Measurements from ENCODE around the gene DOK6.

DOK6 gene

GRCh38 chr18:69697069-69697468 is 296.4 kb downstream of the DOK6 start:
- DNase-seq: no peak

- DNase-seq: no peak
These were observed 297.0 kb downstream of the DOK6 start for GRCh38 chr18:69697689-69698088.

GRCh38 chr18:69701305-69701704 is 300.6 kb downstream of the DOK6 start:
- DNase-seq: no peak

GRCh38 chr18:69703461-69703860 is 302.8 kb downstream of the DOK6 start:
- DNase-seq: no peak

GRCh38 chr18:69705987-69706386 is 305.3 kb downstream of the DOK6 start:
- no peak for DNase-seq

GRCh38 chr18:69708844-69709243 is 308.2 kb downstream of the DOK6 start:
- no peak for DNase-seq

- no peak for DNase-seq
These were observed 314.6 kb downstream of the DOK6 start for GRCh38 chr18:69715191-69715795.

- no peak for DNase-seq
These were observed 316.9 kb downstream of the DOK6 start for GRCh38 chr18:69717586-69717985.

GRCh38 chr18:69718912-69719547 is 318.3 kb downstream of the DOK6 start:
- DNase-seq: no peak

- no peak for DNase-seq
These were observed 319.7 kb downstream of the DOK6 start for GRCh38 chr18:69720422-69720821.

GRCh38 chr18:69723434-69723833 is 322.7 kb downstream of the DOK6 start:
- DNase-seq: no peak

- DNase-seq: no peak
These were observed 324.3 kb downstream of the DOK6 start for GRCh38 chr18:69725009-69725408.

- DNase-seq: no peak
These were observed 325.3 kb downstream of the DOK6 start for GRCh38 chr18:69725855-69726508.

GRCh38 chr18:69727912-69728572 is 327.4 kb downstream of the DOK6 start:
- DNase-seq: no peak

GRCh38 chr18:69730664-69731063 is 330.0 kb downstream of the DOK6 start:
- no peak for DNase-seq

GRCh38 chr18:69734536-69734935 is 333.8 kb downstream of the DOK6 start:
- no peak for DNase-seq

- DNase-seq: no peak
These were observed 336.0 kb downstream of the DOK6 start for GRCh38 chr18:69736730-69737129.

GRCh38 chr18:69737851-69738250 is 337.2 kb downstream of the DOK6 start:
- no peak for DNase-seq

GRCh38 chr18:69747388-69747787 is 346.7 kb downstream of the DOK6 start:
- DNase-seq: no peak

GRCh38 chr18:69752737-69753380 is 352.2 kb downstream of the DOK6 start:
- no peak for DNase-seq

- no peak for DNase-seq
These were observed 353.4 kb downstream of the DOK6 start for GRCh38 chr18:69754108-69754507.

GRCh38 chr18:69755041-69755440 is 354.4 kb downstream of the DOK6 start:
- no peak for DNase-seq

- no peak for DNase-seq
These were observed 355.3 kb downstream of the DOK6 start for GRCh38 chr18:69755856-69756496.
